ENCODE results near the gene CMTM8.

CMTM8 gene

GRCh38 chr3:32305361-32305876 is 66.9 kb downstream of the CMTM8 start:
- H4K20me1 ChIP-seq (ENCODE audit: insufficient read depth, low read length) = 0 out of 2 replicates have a peak, but pooled peaks cover 3% of the 10 kb centered on the region
- no peak overlapping the region for H3K4me2 ChIP-seq (ENCODE audit: low read length)
- no peak overlapping the region for H3K27ac ChIP-seq (ENCODE audit: low read length)
- H3K27me3 ChIP-seq (ENCODE audit: low read depth, low read length) = no peaks in the 10 kb centered on the region
- H3K9ac ChIP-seq (ENCODE audit: low read length) = no peak overlapping the region
- H2AFZ ChIP-seq (ENCODE audit: low read depth, low read length) = no peak overlapping the region
- H3K79me2 ChIP-seq (ENCODE audit: low read length) = no peaks in the 10 kb centered on the region
- H3K9me3 ChIP-seq (ENCODE audit: insufficient read depth, low read length) = no peaks in the 10 kb centered on the region
- TF ChIP-seq CTCF (IDR thresholded peaks at IDR 0.05; ENCODE audit: low read depth, low read length) = no peak
- TF ChIP-seq EZH2phosphoT487 (IDR thresholded peaks at IDR 0.05; ENCODE audit: low read depth) = no peak
- H3K4me3 ChIP-seq (ENCODE audit: low read length) = no peak overlapping the region
- H3K36me3 ChIP-seq (replicated peaks; ENCODE audit: low read depth, low read length) = no peaks in the 10 kb centered on the region
- H3K4me1 ChIP-seq (ENCODE audit: low read length) = peaks cover 11% of the 10 kb centered on the region

- H3K27me3 ChIP-seq (ENCODE audit: low read depth, low read length) = no peaks in the 10 kb centered on the region
Observed at GRCh38 chr3:32306072-32306471, 67.6 kb downstream of the CMTM8 start.

DNA sequence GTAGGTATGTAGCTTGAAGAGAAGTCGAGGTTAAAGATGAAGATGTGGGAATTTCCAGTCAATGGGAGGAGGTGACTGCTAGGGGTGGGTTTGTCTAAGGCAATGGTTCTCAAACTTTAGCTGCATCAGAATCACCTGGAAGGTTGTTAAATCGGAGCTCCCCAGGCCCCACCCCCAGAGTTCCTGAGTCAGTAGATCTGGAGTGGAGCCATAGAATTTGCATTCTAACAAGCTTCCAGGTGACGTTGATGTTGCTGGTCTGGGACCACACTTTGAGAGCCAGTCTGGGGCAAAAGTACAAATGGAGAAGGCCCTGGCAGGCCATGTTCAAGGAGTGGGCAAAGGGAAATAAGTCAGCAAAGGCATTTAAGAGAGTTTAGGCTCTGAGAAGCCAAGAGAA is 69.1 kb downstream of the CMTM8 start:
- peaks cover 16% of the 10 kb centered on the region for H3K4me1 ChIP-seq (ENCODE audit: low read length)
- H3K4me2 ChIP-seq (ENCODE audit: low read length) = no peak overlapping the region
- no peaks in the 10 kb centered on the region for H3K36me3 ChIP-seq (replicated peaks; ENCODE audit: low read depth, low read length)
- H3K79me2 ChIP-seq (ENCODE audit: low read length) = no peaks in the 10 kb centered on the region
- no peak overlapping the region for H3K27ac ChIP-seq (ENCODE audit: low read length)
- H3K4me3 ChIP-seq (ENCODE audit: low read length) = no peak overlapping the region
- H4K20me1 ChIP-seq (ENCODE audit: insufficient read depth, low read length) = 0 out of 2 replicates have a peak, but pooled peaks cover 3% of the 10 kb centered on the region
- no peaks in the 10 kb centered on the region for H3K27me3 ChIP-seq (ENCODE audit: low read depth, low read length)
- no peak for TF ChIP-seq CTCF (IDR thresholded peaks at IDR 0.05; ENCODE audit: low read depth, low read length)
- TF ChIP-seq EZH2phosphoT487 (IDR thresholded peaks at IDR 0.05; ENCODE audit: low read depth) = no peak
- H2AFZ ChIP-seq (ENCODE audit: low read depth, low read length) = no peak overlapping the region
- H3K9me3 ChIP-seq (ENCODE audit: insufficient read depth, low read length) = no peaks in the 10 kb centered on the region
- H3K9ac ChIP-seq (ENCODE audit: low read length) = no peak overlapping the region

More at GRCh38 chr3:32306072-32306471, 67.6 kb downstream of the CMTM8 start:
- Histone ChIP-seq H2AFZ (ENCODE audit: low read depth, low read length) (no peak overlapping the region), H3K4me1 (ENCODE audit: low read length) (peaks cover 12% of the 10 kb centered on the region), H3K9me3 (ENCODE audit: insufficient read depth, low read length) (no peaks in the 10 kb centered on the region), H3K79me2 (ENCODE audit: low read length) (no peaks in the 10 kb centered on the region), H3K4me2 (ENCODE audit: low read length) (no peak overlapping the region), H3K36me3 (replicated peaks; ENCODE audit: low read depth, low read length) (no peaks in the 10 kb centered on the region), H3K9ac (ENCODE audit: low read length) (no peak overlapping the region), H4K20me1 (ENCODE audit: insufficient read depth, low read length) (0 out of 2 replicates have a peak, but pooled peaks cover 3% of the 10 kb centered on the region), H3K27ac (ENCODE audit: low read length) (no peak overlapping the region), H3K4me3 (ENCODE audit: low read length) (no peak overlapping the region)
- TF ChIP-seq EZH2phosphoT487 (IDR thresholded peaks at IDR 0.05; ENCODE audit: low read depth) (no peak), CTCF (IDR thresholded peaks at IDR 0.05; ENCODE audit: low read depth, low read length) (no peak)

DNA sequence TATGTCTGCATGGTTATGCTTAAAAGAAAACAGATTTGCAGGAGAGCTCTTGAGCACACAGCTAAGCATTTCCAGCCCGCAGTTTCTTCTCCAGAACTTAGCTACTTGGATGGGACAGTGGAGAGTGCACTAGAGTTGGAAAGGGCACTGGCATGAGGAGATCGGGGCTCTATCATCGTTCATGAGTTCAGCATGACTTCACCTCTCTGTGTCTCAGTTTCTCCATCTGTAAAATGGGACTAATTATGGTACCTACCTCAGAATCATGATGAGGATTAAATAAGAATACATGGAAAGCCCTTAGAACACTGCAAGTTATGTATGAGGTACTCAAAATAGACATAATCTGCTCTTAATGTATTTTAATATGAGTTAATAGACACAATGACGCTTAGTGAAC is 69.9 kb downstream of the CMTM8 start:
- Histone ChIP-seq H4K20me1 (ENCODE audit: insufficient read depth, low read length) (0 out of 2 replicates have a peak, but pooled peaks cover 3% of the 10 kb centered on the region), H2AFZ (ENCODE audit: low read depth, low read length) (no peak overlapping the region), H3K27me3 (ENCODE audit: low read depth, low read length) (no peaks in the 10 kb centered on the region), H3K9ac (ENCODE audit: low read length) (no peak overlapping the region), H3K27ac (ENCODE audit: low read length) (no peak overlapping the region), H3K4me1 (ENCODE audit: low read length) (peaks cover 19% of the 10 kb centered on the region), H3K4me3 (ENCODE audit: low read length) (no peak overlapping the region), H3K4me2 (ENCODE audit: low read length) (no peak overlapping the region), H3K79me2 (ENCODE audit: low read length) (no peaks in the 10 kb centered on the region), H3K36me3 (replicated peaks; ENCODE audit: low read depth, low read length) (no peaks in the 10 kb centered on the region), H3K9me3 (ENCODE audit: insufficient read depth, low read length) (no peaks in the 10 kb centered on the region)
- TF ChIP-seq CTCF (IDR thresholded peaks at IDR 0.05; ENCODE audit: low read depth, low read length) = no peak

Measured in OCI-LY3 (cell line).